Measurements from ENCODE around the gene GSX2.

GRCh38 chr4:54061873-54062272 is 38.1 kb upstream of the GSX2 start:
- no peak for TF ChIP-seq REST (IDR thresholded peaks at IDR 0.05; ENCODE audit: insufficient read depth in 1 of 2, low read depth in 2 of 2, low read length in 2 of 2)
- TF ChIP-seq POLR2AphosphoS5 (IDR thresholded peaks at IDR 0.05; ENCODE audit: low read depth, low read length), result no peak
- TF ChIP-seq TAF1 (IDR thresholded peaks at IDR 0.05; ENCODE audit: borderline replicate concordance, insufficient read depth, low read length), result no peak
- no peak for TF ChIP-seq SIN3A (IDR thresholded peaks at IDR 0.05; ENCODE audit: borderline replicate concordance, insufficient read depth, low read length)
- TF ChIP-seq FOXP2 (optimal IDR thresholded peaks at IDR 0.05; ENCODE audit: borderline replicate concordance, extremely low read depth, extremely low read length, insufficient read depth), result no peak
